ENCODE data around the gene NPAS3.

- no peak for TF ChIP-seq CTCF (IDR thresholded peaks at IDR 0.05)
- TF ChIP-seq POLR2A (IDR thresholded peaks at IDR 0.05), result no peak
- TF ChIP-seq POLR2AphosphoS5 (IDR thresholded peaks at IDR 0.05), result no peak
Observed at GRCh38 chr14:33792009-33792719, 853.5 kb downstream of the NPAS3 start.

Measured in breast epithelium (tissue), 3 donors.